HG02642 (cell line): ENCODE results near the gene C1QBP.
"Not testable (repeated sequence)": the region's sequence is repeated elsewhere in the genome, so short reads cannot be mapped to it uniquely, and the experiment has no call there.

ENCODE experiments used
- ATAC-seq: cut with Tn5 transposase; IDR thresholded peaks from one replicate; pipeline ENCODE4 v1.9.1; 2021; ENCODE audit warnings: mild to moderate bottlenecking; ENCODE audit not compliant: unreplicated experiment, poor library complexity

Gene C1QBP

DNA sequence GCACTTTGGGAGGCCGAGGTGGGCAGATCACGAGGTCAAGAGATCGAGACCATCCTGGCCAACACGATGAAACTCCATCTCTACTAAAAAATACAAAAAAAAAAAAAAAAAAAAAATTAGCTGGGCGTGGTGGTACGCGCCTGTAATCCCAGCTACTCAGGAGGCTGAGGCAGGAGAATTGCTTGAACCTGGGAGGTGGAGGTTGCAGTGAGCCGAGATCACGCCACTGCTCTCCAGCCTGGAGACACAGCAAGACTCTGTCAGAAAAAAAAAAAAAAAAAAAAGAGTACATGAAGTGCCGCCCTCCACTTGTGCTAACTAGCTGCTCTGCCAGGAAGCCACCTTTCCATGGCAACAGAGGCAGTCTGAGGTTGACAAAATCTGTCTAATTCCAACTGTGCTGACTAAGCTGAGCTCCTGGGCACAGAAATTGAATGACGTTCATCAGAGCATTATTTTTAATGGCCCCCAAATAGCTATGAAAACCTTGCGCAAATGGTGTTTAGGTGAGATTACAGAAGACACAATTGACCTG, 3.1 kb downstream of the C1QBP start:
- ATAC-seq, result not testable (repeated sequence)

DNA sequence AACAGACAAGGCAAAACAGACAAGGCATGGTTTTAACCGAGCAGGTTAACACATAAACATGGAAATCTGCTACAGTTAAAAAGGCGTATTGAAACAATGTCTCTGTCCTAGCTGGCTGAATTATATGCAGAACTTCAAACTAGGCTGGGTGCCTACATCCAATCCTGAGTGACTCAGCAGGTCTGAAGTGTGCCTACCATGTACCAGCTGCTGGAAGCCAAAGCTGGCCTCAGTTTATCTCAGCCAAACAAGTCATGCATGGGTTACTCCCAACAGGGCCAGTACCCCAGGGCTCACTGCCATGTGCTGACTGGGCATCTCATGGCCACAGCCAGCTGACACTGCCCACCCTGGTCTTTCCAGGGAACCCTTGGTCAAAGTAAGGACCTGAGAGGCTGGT, 4.0 kb downstream of the C1QBP start:
- ATAC-seq, result no peak

- no peak for ATAC-seq
Observed at GRCh38 chr17:5431949-5432556, 6.9 kb downstream of the C1QBP start.

DNA sequence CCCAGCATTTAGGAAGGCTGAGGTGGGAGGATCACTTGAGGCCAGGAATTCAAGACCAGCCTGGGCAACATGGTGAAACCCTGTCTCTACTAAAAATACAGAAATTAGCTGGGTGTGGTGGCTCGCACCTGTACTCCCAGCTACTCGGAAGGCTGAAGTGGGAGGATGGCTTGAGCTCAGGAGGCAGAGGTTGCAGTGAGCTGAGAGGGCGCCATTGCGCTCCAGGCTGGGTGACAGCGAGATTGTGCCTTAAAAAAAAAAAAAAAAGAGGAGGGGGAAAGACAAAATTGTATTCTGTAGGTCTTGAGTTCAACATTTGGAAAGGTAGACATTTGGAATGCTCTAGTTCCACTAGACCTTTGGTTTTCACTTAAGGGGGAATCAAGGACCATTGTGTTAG, 7.7 kb downstream of the C1QBP start:
- ATAC-seq, result not testable (repeated sequence)

DNA sequence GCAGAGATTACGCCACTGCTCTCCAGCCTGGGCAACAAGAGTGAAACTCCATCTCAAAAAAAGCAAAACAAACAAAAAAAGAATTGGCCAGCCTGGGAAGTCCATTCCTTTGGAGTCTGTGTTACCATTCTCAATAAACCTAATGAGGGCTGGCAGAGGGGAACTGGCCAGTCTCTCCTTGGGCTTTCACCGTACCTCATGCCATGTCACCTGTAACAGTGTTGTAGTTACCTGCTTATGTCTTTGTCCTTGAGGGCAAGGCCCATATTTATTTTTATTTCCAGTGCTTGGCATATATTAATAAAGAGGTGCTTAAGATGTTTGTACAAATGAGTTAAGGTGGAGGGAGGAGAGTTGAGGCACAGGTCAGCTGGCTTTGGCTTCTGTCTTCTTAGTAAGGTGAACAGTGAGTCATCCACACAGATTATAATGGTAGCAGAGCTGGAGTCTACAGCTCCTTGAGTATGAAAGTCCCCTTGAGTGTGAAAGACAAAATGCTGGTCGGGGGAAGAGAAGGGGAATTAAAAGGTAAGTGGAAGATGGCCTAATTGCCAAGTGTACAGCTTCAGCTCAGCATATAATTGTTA, 8.4 kb downstream of the C1QBP start:
- ATAC-seq, result no peak

GRCh38 chr17:5429191-5429887, 9.6 kb downstream of the C1QBP start:
- ATAC-seq, result no peak

GRCh38 chr17:5425826-5426225, 13.1 kb downstream of the C1QBP start:
- no peak for ATAC-seq

- ATAC-seq, result no peak
Observed at GRCh38 chr17:5424909-5425308, 14.0 kb downstream of the C1QBP start.

- ATAC-seq, result no peak
Observed at GRCh38 chr17:5422505-5422904, 16.4 kb downstream of the C1QBP start.

DNA sequence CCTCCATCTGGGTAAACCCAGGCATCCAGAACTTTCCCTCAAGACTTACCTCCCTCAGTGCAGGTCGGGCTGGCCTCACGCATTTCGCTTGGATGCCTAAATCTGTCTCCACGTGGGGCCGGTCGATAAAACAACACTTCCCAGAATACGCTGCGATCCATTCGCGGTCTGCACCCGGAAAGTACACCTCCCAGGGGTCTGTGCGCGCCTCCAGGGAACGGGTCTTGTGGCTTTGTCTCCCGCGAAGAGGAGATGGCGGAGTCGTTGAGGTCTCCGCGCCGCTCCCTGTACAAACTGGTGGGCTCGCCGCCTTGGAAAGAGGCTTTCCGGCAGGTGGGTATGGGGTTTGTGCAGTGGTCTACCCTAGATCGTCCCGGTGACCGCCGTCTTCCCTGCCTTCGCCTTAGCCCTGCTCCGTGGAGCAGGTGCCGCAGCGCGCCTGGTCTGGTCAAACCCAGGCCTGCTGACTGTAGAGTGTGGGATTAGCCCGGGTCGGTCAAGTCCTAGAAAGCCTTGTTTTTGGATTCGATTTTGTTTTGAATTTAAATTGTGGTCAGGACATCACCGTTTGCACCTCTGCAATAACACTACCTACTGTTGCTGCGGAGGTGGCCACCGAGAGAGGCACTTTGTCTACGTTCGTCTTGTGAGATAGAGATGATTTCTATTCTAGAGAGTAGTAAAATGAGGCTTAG, 18.8 kb downstream of the C1QBP start, which contains the start of gene RPAIN:
Gene RPAIN, plus strand, starts transcription at position 224 of the 695 bp plus-strand sequence. Its CDS starts 29 bp downstream, at position 253.
- peak; percentile 66 for ATAC-seq

GRCh38 chr17:5419356-5419958, 19.5 kb downstream of the C1QBP start, which contains the start of gene NUP88:
TSS of gene NUP88 (minus strand) at chr17:5419662. CDS start at chr17:5419650, 12 bp downstream.
- ATAC-seq, result peak; percentile 95

- ATAC-seq, result peak; percentile 25
Observed at GRCh38 chr17:5418858-5419355, 20.0 kb downstream of the C1QBP start.

GRCh38 chr17:5416901-5417300, 22.1 kb downstream of the C1QBP start:
- ATAC-seq, result no peak

- ATAC-seq, result no peak
Observed at GRCh38 chr17:5413682-5414081, 25.3 kb downstream of the C1QBP start.

DNA sequence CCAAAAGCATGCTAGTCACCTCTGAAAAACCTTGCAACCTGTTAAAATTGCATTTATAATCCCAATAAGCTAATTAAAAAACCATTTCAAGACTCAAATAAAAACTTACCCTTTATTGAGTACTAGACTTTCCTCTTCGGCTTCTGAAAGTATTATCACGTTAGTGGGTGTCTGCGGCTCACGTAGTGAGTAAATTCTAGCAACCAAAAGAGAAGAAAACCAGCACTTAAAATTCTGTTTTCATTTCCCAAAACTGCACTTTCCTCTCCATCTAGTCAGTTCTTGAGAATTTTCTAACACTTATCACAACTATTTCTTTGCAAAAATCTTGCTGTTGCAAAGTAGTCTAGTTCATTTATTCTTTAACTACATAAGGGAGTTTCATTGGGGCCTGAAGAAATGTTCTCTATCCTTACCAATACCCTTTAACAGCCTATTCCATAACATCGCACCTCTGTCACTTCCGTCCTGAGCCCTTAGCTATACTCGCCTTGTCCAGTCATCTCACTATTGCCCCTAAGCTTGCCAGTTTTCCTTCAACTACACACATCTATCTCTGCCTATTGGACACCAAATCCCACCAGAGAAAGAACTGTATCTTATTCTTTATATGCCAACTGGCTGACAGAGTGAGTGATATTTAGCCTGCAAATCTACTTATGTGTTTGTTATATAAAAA, 28.2 kb downstream of the C1QBP start:
- ATAC-seq, result no peak

DNA sequence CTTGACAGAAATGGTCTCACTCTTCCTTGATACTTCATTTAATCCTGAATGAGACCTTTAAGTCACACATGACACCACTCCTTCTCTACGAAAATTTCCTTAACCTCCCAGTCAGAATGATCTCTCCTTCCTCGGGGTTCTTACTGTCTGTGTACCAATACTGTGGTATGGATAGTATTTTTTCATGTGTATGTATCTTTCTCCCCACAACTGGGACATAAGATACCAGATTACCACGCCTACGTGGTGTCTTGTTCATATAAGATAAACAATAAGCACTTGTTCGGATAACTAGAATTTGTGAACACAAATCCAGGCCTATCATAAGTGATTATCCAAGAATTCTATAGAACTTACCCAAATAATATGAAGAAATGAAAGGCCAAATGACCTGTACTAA, 30.8 kb downstream of the C1QBP start:
- ATAC-seq, result no peak

GRCh38 chr17:5405400-5405799, 33.6 kb downstream of the C1QBP start:
- no peak for ATAC-seq

DNA sequence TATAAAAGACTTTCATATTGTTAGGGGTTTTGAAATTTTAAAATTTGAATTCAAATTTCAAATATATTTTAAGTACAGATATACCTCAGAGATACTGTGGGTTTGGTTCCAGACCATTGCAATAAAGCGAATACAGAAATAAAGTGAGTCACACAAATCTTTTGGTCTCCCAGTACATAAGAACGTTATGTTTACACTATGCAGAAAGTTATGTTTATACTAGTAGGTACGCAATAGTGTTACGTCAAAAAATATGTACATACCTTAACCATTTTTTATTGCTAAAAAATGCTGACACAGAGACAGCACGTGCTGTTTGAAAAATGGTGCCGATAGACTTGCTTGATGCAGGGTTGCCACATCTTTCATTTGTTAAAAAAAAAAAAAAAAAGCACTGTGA, 39.2 kb downstream of the C1QBP start:
- ATAC-seq, result no peak

DNA sequence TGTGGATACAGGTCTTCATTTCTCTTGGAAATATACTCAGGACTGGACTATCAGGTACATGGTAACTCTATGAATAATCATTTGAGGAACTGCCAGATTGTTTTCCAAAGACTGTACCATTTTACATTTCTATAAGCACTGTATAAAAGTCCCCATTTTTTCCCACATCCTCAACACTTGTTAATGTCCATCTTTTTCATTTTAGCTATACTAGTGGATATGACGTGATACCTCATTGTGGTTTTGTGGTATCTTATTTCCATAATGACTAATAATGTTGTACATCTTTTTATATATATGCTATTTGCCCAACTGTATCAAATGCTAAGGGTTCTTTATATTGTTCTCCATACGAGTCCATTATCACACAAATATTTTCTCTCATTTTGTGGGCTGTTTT, 42.3 kb downstream of the C1QBP start:
- ATAC-seq, result no peak

- no peak for ATAC-seq
Observed at GRCh38 chr17:5391678-5392077, 47.3 kb downstream of the C1QBP start.
